Measurements from ENCODE around the gene HDAC9.

Gene HDAC9

GRCh38 chr7:18494821-18495408 is 634 bp upstream of the HDAC9 start:
- DNase-seq = no peak

GRCh38 chr7:18496341-18496700 is 772 bp downstream of the HDAC9 start:
- DNase-seq = peak; percentile 40

GRCh38 chr7:18497082-18497481 is 1.5 kb downstream of the HDAC9 start:
- no peak for DNase-seq

- DNase-seq = peak; percentile 14
These were observed 2.3 kb downstream of the HDAC9 start for GRCh38 chr7:18497800-18498199.

GRCh38 chr7:18498341-18498740 is 2.8 kb downstream of the HDAC9 start:
- DNase-seq = no peak

- no peak for DNase-seq
These were observed 4.0 kb downstream of the HDAC9 start for GRCh38 chr7:18499407-18500177.

- no peak for DNase-seq
These were observed 7.7 kb downstream of the HDAC9 start for GRCh38 chr7:18503126-18503866.

GRCh38 chr7:18504965-18505364 is 9.4 kb downstream of the HDAC9 start:
- no peak for DNase-seq

- no peak for DNase-seq
These were observed 10.4 kb downstream of the HDAC9 start for GRCh38 chr7:18505870-18506460.

- no peak for DNase-seq
These were observed 13.2 kb downstream of the HDAC9 start for GRCh38 chr7:18508443-18509427.

- no peak for DNase-seq
These were observed 13.9 kb downstream of the HDAC9 start for GRCh38 chr7:18509481-18509880.

- DNase-seq = no peak
These were observed 16.0 kb downstream of the HDAC9 start for GRCh38 chr7:18511351-18512140.

- no peak for DNase-seq
These were observed 17.8 kb downstream of the HDAC9 start for GRCh38 chr7:18513343-18513742.

- DNase-seq = no peak
These were observed 19.5 kb downstream of the HDAC9 start for GRCh38 chr7:18515067-18515466.

GRCh38 chr7:18517646-18518045 is 22.1 kb downstream of the HDAC9 start:
- no peak for DNase-seq

GRCh38 chr7:18518555-18518954 is 23.0 kb downstream of the HDAC9 start:
- no peak for DNase-seq

- DNase-seq = no peak
These were observed 25.1 kb downstream of the HDAC9 start for GRCh38 chr7:18520450-18521235.

- no peak for DNase-seq
These were observed 25.7 kb downstream of the HDAC9 start for GRCh38 chr7:18521236-18521589.

GRCh38 chr7:18521945-18522566 is 26.5 kb downstream of the HDAC9 start:
- DNase-seq = no peak

- no peak for DNase-seq
These were observed 28.7 kb downstream of the HDAC9 start for GRCh38 chr7:18524248-18524647.
